ENCODE measurements around the gene FOXJ3.
A peak's percentile ranks its signal among the peaks of the same experiment; 100 is the strongest.

Gene FOXJ3

GRCh38 chr1:42358791-42359190 lies 23.8 kb upstream of the FOXJ3 start:
- no peak for DNase-seq (ENCODE audit: low read depth, low spot score)
- no peak for TF ChIP-seq CTCF (IDR thresholded peaks at IDR 0.05; ENCODE audit: low read depth, low read length)
- in situ Hi-C loops (cut with HindIII; ENCODE audit: low sequenced_read_pairs) = no loop called here
- H3K4me3 ChIP-seq (ENCODE audit: low read depth, low read length) = no peak overlapping the region

GRCh38 chr1:42350086-42350485 lies 15.1 kb upstream of the FOXJ3 start:
- no peak for DNase-seq (ENCODE audit: low read depth, low spot score)
- H3K4me3 ChIP-seq (ENCODE audit: low read depth, low read length) = no peak overlapping the region
- TF ChIP-seq CTCF (IDR thresholded peaks at IDR 0.05; ENCODE audit: low read depth, low read length) = no peak
- in situ Hi-C loops (cut with HindIII; ENCODE audit: low sequenced_read_pairs) = no loop called here

- H3K4me3 ChIP-seq (ENCODE audit: low read depth, low read length) = no peak overlapping the region
- TF ChIP-seq CTCF (IDR thresholded peaks at IDR 0.05; ENCODE audit: low read depth, low read length) = no peak
- in situ Hi-C loops (cut with HindIII; ENCODE audit: low sequenced_read_pairs) = no loop called here
- no peak for DNase-seq (ENCODE audit: low read depth, low spot score)
Observed at GRCh38 chr1:42348498-42348897, 13.5 kb upstream of the FOXJ3 start.

- no peak for DNase-seq (ENCODE audit: low read depth, low spot score)
- no peak overlapping the region for H3K4me3 ChIP-seq (ENCODE audit: low read depth, low read length)
- in situ Hi-C loops (cut with HindIII; ENCODE audit: low sequenced_read_pairs) = no loop called here
- TF ChIP-seq CTCF (IDR thresholded peaks at IDR 0.05; ENCODE audit: low read depth, low read length) = no peak
Observed at GRCh38 chr1:42343049-42343448, 8.0 kb upstream of the FOXJ3 start.

- no peak for DNase-seq (ENCODE audit: low read depth, low spot score)
- TF ChIP-seq CTCF (IDR thresholded peaks at IDR 0.05; ENCODE audit: low read depth, low read length) = no peak
- H3K4me3 ChIP-seq (ENCODE audit: low read depth, low read length) = no peak overlapping the region
- in situ Hi-C loops (cut with HindIII; ENCODE audit: low sequenced_read_pairs) = no loop called here
Observed at GRCh38 chr1:42340901-42341300, 5.9 kb upstream of the FOXJ3 start.

- TF ChIP-seq CTCF (IDR thresholded peaks at IDR 0.05; ENCODE audit: low read depth, low read length) = no peak
- in situ Hi-C loops (cut with HindIII; ENCODE audit: low sequenced_read_pairs) = no loop called here
- no peak overlapping the region for H3K4me3 ChIP-seq (ENCODE audit: low read depth, low read length)
- DNase-seq (ENCODE audit: low read depth, low spot score) = peak; percentile 24
Observed at GRCh38 chr1:42340093-42340492, 5.1 kb upstream of the FOXJ3 start.

GRCh38 chr1:42336978-42337377 lies 1.9 kb upstream of the FOXJ3 start:
- in situ Hi-C loops (cut with HindIII; ENCODE audit: low sequenced_read_pairs) = no loop called here
- no peak for TF ChIP-seq CTCF (IDR thresholded peaks at IDR 0.05; ENCODE audit: low read depth, low read length)

More at GRCh38 chr1:42336978-42337377, 1.9 kb upstream of the FOXJ3 start:
- H3K4me3 ChIP-seq (ENCODE audit: low read depth, low read length) = no peak overlapping the region
- DNase-seq (ENCODE audit: low read depth, low spot score) = no peak

All from astrocyte of the spinal cord (primary cell).